BLaER1 (cell line): ENCODE data around the gene COA8.

ENCODE experiments used
- H3K27ac ChIP-seq: shearing (Covaris generic); formaldehyde crosslinking; 2 replicates; pipeline ENCODE4 v1.8.1; 2022
- H3K27me3 ChIP-seq: shearing (Covaris generic); formaldehyde crosslinking; 2 replicates; pipeline ENCODE4 v1.8.1; 2022
- H3K36me3 ChIP-seq: shearing (Covaris generic); formaldehyde crosslinking; 2 replicates; pipeline ENCODE4 v1.8.1; 2022
- H3K4me1 ChIP-seq: shearing (Covaris generic); formaldehyde crosslinking; 2 replicates; pipeline ENCODE4 v1.8.1; 2022
- H3K4me2 ChIP-seq: shearing (Covaris generic); formaldehyde crosslinking; 2 replicates; pipeline ENCODE4 v1.8.1; 2022
- H3K4me3 ChIP-seq: shearing (Covaris generic); formaldehyde crosslinking; 2 replicates; pipeline ENCODE4 v1.8.1; 2022
- H3K9ac ChIP-seq: shearing (Covaris generic); formaldehyde crosslinking; 2 replicates; pipeline ENCODE4 v1.8.1; 2022
- H3K9me3 ChIP-seq: shearing (Covaris generic); formaldehyde crosslinking; 2 replicates; pipeline ENCODE4 v1.8.1; 2022
- H4K20me1 ChIP-seq: shearing (Covaris generic); formaldehyde crosslinking; 2 replicates; pipeline ENCODE4 v1.8.1; 2022
- Cebpa-rat ChIP-seq: shearing (Covaris generic); IDR thresholded peaks from 2 replicates; pipeline ENCODE4 v1.8.1; 2022

The COA8 gene

GRCh38 chr14:103569408-103569807, 6.6 kb downstream of the COA8 start:
- Histone ChIP-seq H3K36me3 (peaks cover 37% of the 10 kb centered on the region), H3K4me1 (peaks cover 50% of the 10 kb centered on the region), H4K20me1 (peaks cover 57% of the 10 kb centered on the region), H3K27ac (no peak overlapping the region), H3K27me3 (no peaks in the 10 kb centered on the region), H3K4me3 (no peak overlapping the region), H3K9me3 (no peaks in the 10 kb centered on the region), H3K4me2 (no peak overlapping the region), H3K9ac (peak overlapping the region; percentile 45; the same call in 1 of the 2 replicates)
- TF ChIP-seq Cebpa-rat: no peak

GRCh38 chr14:103574104-103574503, 11.3 kb downstream of the COA8 start:
- Histone ChIP-seq H3K36me3 (peaks cover 67% of the 10 kb centered on the region), H4K20me1 (peaks cover 49% of the 10 kb centered on the region), H3K27me3 (no peaks in the 10 kb centered on the region), H3K4me1 (peaks cover 24% of the 10 kb centered on the region), H3K4me2 (no peak overlapping the region), H3K9me3 (no peaks in the 10 kb centered on the region), H3K4me3 (no peak overlapping the region), H3K9ac (peak overlapping the region; percentile 24; the same call in 1 of the 2 replicates), H3K27ac (no peak overlapping the region)
- TF ChIP-seq Cebpa-rat: no peak

GRCh38 chr14:103574707-103575285, 12.0 kb downstream of the COA8 start:
- H4K20me1 ChIP-seq: peaks cover 44% of the 10 kb centered on the region
- peaks cover 72% of the 10 kb centered on the region for H3K36me3 ChIP-seq
- peak overlapping the region; percentile 24; the same call in 1 of the 2 replicates for H3K9ac ChIP-seq
- no peak for TF ChIP-seq Cebpa-rat
- H3K4me2 ChIP-seq: no peak overlapping the region
- H3K27me3 ChIP-seq: no peaks in the 10 kb centered on the region
- H3K4me3 ChIP-seq: no peak overlapping the region
- H3K9me3 ChIP-seq: no peaks in the 10 kb centered on the region
- no peak overlapping the region for H3K27ac ChIP-seq
- H3K4me1 ChIP-seq: peaks cover 17% of the 10 kb centered on the region

GRCh38 chr14:103576371-103577024, 13.7 kb downstream of the COA8 start:
- H3K4me3 ChIP-seq: no peak overlapping the region
- no peak overlapping the region for H3K27ac ChIP-seq
- H3K4me1 ChIP-seq: peaks cover 7% of the 10 kb centered on the region; the same call in 1 of the 2 replicates
- H3K4me2 ChIP-seq: 0 out of 2 replicates have a peak overlapping the region, but pooled peaks have one; percentile 7
- H3K9ac ChIP-seq: 0 out of 2 replicates have a peak overlapping the region, but pooled peaks have one; percentile 7
- no peaks in the 10 kb centered on the region for H3K9me3 ChIP-seq
- H4K20me1 ChIP-seq: peaks cover 38% of the 10 kb centered on the region
- TF ChIP-seq Cebpa-rat: no peak
- peaks cover 88% of the 10 kb centered on the region for H3K36me3 ChIP-seq
- no peaks in the 10 kb centered on the region for H3K27me3 ChIP-seq

GRCh38 chr14:103578401-103579075, 15.8 kb downstream of the COA8 start:
- peaks cover 83% of the 10 kb centered on the region for H3K36me3 ChIP-seq
- no peak overlapping the region for H3K4me3 ChIP-seq
- no peak overlapping the region for H3K9ac ChIP-seq
- no peaks in the 10 kb centered on the region for H3K27me3 ChIP-seq
- TF ChIP-seq Cebpa-rat: no peak
- peaks cover 7% of the 10 kb centered on the region; the same call in 1 of the 2 replicates for H3K4me1 ChIP-seq
- no peak overlapping the region for H3K4me2 ChIP-seq
- H4K20me1 ChIP-seq: peaks cover 34% of the 10 kb centered on the region
- H3K9me3 ChIP-seq: no peaks in the 10 kb centered on the region
- no peak overlapping the region for H3K27ac ChIP-seq

- Histone ChIP-seq H3K36me3 (peaks cover 71% of the 10 kb centered on the region), H3K27me3 (no peaks in the 10 kb centered on the region), H3K4me1 (peaks cover 6% of the 10 kb centered on the region; the same call in 1 of the 2 replicates)
These were observed 18.4 kb downstream of the COA8 start for GRCh38 chr14:103581206-103581605.

GRCh38 chr14:103581954-103582703, 19.4 kb downstream of the COA8 start:
- Histone ChIP-seq H4K20me1 (peaks cover 26% of the 10 kb centered on the region), H3K9ac (no peak overlapping the region), H3K27me3 (no peaks in the 10 kb centered on the region), H3K4me1 (no peaks in the 10 kb centered on the region), H3K27ac (no peak overlapping the region), H3K9me3 (no peaks in the 10 kb centered on the region), H3K36me3 (peaks cover 62% of the 10 kb centered on the region), H3K4me3 (no peak overlapping the region), H3K4me2 (no peak overlapping the region)
- TF ChIP-seq Cebpa-rat: no peak

More at GRCh38 chr14:103581206-103581605, 18.4 kb downstream of the COA8 start:
- no peaks in the 10 kb centered on the region for H3K9me3 ChIP-seq
- no peak overlapping the region for H3K4me2 ChIP-seq
- TF ChIP-seq Cebpa-rat: no peak
- no peak overlapping the region for H3K27ac ChIP-seq
- no peak overlapping the region for H3K4me3 ChIP-seq
- H4K20me1 ChIP-seq: peaks cover 35% of the 10 kb centered on the region
- no peak overlapping the region for H3K9ac ChIP-seq

GRCh38 chr14:103584326-103584915, 21.7 kb downstream of the COA8 start:
- no peaks in the 10 kb centered on the region for H3K9me3 ChIP-seq
- TF ChIP-seq Cebpa-rat: no peak
- no peak overlapping the region for H3K27ac ChIP-seq
- no peak overlapping the region for H3K4me2 ChIP-seq
- 0 out of 2 replicates have a peak, but pooled peaks cover 12% of the 10 kb centered on the region for H4K20me1 ChIP-seq
- no peak overlapping the region for H3K4me3 ChIP-seq
- H3K36me3 ChIP-seq: peaks cover 55% of the 10 kb centered on the region
- no peaks in the 10 kb centered on the region for H3K4me1 ChIP-seq
- H3K9ac ChIP-seq: no peak overlapping the region
- no peaks in the 10 kb centered on the region for H3K27me3 ChIP-seq

GRCh38 chr14:103593577-103593976, 30.8 kb downstream of the COA8 start:
- H3K27ac ChIP-seq: no peak overlapping the region
- no peak for TF ChIP-seq Cebpa-rat
- H4K20me1 ChIP-seq: peaks cover 7% of the 10 kb centered on the region
- no peak overlapping the region for H3K4me2 ChIP-seq
- no peaks in the 10 kb centered on the region for H3K9me3 ChIP-seq
- H3K4me1 ChIP-seq: peaks cover 29% of the 10 kb centered on the region
- no peaks in the 10 kb centered on the region for H3K27me3 ChIP-seq
- peaks cover 37% of the 10 kb centered on the region for H3K36me3 ChIP-seq
- no peak overlapping the region for H3K4me3 ChIP-seq
- H3K9ac ChIP-seq: no peak overlapping the region
